COR-L47 (cell line): ENCODE measurements around the gene ATP6V0A1.
"Not testable (repeated sequence)": the region's sequence is repeated elsewhere in the genome, so short reads cannot be mapped to it uniquely, and the experiment has no call there.

Source experiments
- DNase-seq: peaks from one replicate; lab custom pipeline; 2025; lab: John Stamatoyannopoulos, UW

ATP6V0A1 gene

GRCh38 chr17:42519546-42520491, 61.1 kb downstream of the ATP6V0A1 start:
- no peak for DNase-seq

DNA sequence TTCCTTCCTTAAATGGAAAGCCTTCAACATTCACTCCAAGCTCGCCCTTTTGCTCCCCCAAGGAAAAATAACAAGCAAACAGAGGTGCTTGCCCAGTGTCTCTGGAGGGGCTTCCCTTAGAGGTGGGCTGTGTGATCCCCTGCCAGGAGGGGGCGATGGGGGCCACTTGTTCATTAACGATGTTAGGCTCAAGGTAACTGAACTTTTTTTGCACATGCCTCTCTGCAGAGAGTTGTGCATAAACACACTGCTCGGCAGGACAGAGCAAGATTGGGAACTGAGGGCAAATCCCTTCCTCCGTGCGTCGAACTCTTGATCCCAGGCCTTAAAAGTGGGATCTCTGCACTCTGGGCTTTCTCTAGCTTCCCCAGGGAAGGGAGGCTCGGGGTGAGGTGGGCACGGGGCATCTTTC, 61.9 kb downstream of the ATP6V0A1 start:
- DNase-seq, result no peak

GRCh38 chr17:42521036-42521435, 62.4 kb downstream of the ATP6V0A1 start:
- DNase-seq, result no peak

DNA sequence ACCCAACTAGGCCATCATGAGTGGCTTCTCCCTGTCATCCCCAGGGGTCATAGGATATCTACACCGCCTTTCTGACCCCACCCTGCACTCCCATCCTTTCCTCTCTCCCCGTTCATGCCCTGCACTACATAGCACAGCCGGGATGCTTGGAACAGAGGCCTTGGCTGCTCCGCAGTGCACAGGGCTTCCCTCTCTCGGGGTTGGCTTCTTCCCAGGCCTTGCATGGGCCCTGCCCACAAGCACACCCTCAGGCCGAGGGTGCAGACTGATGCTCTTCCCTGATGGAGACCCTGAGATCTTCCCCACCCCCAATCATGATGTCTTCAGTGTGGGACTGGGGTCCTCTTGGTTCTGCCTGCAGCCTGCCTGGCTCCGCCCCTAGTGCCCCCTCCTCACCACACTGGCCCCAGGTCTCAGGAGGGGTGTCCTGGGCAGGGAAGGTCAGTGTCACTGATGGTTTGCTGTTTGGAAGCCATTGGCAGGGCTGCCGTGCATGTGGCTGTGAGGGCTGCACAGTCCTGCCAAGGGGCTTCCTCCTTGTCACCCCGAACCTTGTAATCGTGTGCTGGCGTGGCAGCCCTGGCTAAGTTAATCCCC, 63.1 kb downstream of the ATP6V0A1 start:
- DNase-seq, result no peak

DNA sequence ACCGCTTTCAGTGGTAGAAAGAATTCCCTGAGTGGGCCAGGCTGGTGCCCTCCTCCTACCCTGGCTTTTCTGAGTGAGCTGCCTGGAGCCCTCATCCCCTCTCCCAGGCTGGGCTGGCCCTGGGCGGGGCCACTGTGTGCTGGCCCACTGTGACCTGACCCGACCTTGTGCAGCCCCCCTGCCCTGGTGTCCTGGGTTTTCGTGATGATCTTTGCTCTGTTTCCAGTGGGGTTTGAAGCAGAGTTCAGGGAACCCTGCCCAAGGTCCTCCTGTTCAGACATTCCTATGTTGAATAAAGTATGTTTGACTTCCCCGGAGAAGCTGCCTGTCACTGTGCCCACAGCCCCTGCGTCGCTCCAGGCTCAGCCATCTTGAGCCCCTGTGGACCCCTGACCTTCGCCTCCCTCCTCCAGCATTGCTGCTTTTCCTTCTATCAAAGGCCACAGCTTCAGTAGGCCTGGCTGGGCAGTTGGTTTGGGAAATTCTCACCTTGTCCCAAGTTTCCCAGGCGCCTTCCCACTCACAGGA, 63.6 kb downstream of the ATP6V0A1 start:
- DNase-seq, result no peak

DNA sequence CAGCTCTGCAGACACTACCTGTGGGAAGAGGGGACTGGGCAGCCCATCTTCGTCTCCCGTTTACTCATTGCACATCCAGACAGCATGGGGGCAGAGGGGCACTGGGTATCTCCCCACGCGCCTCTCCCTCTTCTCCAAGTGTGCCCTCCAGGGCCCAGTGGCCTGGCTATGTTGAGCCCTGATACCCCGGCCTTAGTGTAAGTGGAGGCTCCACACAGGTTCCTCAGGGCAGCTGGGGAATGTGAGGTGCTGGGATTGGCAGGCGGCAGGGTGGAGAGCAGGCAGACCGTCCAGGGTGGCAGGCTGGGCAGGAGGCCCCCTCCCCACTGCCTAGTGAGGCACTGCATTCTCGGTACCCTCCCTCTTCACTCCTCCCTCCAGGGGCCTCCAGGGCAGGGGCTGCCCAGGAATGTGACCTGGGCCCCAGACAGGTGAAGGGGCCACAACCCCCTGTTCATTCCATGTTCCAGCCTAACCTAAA, 64.2 kb downstream of the ATP6V0A1 start:
- no peak for DNase-seq

DNA sequence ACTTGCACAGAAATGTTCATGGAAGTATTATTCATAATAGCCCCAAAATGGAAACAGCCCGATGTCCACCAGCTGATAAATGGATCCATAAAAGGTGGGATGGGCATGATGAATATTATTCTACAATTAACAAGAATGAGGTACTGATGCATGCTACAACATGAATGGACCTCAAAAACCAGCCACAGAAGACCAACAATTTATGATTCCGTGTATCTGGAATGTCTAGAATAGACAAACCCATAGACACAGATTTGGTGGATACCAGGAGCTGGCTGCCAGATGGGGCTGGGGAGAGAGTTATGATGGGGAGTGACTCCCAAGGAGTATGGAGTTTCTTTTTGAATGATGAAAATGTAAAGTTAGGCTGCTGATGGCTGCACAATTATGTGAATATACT, 66.5 kb downstream of the ATP6V0A1 start:
- DNase-seq, result no peak

GRCh38 chr17:42526031-42526444, 67.4 kb downstream of the ATP6V0A1 start:
- DNase-seq, result no peak

- DNase-seq, result no peak
These were observed 69.3 kb downstream of the ATP6V0A1 start for GRCh38 chr17:42527932-42528331.

DNA sequence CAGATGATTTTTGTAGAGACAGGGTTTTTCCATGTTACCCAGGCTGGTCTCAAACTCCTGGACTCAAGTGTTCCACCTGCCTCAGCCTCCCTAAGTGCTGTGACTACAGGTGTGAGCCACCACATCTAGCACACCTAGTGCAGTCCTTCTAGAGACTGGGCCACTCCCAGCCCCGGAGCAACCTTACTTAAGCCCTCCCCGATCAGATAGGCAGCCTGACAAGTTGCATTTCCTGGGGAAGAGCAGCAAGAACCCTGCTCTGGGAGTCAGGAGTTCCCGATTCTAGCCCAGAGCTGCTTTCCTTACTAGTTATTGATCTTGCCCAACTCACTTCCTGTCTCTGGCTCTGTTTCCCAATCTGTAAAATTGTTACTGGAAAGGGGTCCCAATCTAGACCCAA, 70.4 kb downstream of the ATP6V0A1 start:
- no peak for DNase-seq

- no peak for DNase-seq
These were observed 72.3 kb downstream of the ATP6V0A1 start for GRCh38 chr17:42530952-42531454.

- DNase-seq, result peak; percentile 23
These were observed 73.0 kb downstream of the ATP6V0A1 start for GRCh38 chr17:42531455-42532354.

DNA sequence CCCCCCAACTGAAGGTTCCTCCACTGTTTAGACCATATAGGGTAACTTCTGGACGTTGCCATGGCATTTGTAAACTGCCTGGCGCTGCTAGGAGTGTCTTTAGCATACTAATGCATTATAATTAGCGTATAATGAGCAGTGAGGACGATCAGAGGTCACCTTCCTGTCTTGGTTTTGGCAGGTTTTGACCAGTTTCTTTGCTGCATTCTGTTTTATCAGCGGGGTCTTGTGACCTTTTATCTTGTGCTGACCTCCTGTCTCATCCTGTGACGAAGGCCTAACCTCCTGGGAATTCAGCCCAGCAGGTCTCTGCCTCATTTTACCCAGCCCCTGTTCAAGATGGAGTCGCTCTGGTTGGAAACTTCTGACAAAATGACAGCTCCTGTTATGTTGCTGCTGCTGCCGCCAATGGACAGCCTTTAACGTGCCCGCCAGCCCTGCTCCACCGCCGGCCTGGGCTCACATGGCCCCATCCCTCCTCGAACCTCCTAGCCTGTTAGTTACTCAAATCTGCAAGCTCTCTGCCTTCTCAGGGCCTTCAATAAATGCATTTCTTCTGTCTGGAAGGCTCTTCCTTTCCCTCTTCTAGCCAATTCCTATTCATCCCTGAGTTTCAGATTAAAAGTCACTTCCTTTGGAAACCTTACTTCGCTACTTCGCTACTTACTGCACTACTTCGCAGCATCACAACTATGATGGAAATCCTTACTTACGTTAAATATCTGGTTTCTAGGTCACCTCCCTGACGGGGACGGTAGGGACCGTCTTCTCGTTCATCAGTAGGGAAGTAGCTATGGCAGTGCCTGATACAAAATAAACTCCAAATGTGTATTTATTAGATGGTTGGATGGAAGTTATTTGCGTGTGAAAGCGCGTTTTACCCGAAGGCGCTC, 76.7 kb downstream of the ATP6V0A1 start:
- no peak for DNase-seq

DNA sequence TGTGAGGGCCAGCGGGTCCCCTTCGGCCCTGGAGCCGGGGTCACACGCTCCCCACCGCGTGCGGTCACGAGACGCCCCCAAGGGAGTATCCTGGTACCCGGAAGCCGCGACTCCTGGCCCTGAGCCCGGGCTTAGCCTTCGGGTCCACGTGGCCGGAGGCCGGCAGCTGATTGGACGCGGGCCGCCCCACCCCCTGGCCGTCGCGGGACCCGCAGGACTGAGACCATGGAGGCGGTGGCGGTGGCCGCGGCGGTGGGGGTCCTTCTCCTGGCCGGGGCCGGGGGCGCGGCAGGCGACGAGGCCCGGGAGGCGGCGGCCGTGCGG, 77.3 kb downstream of the ATP6V0A1 start, which contains the start of gene NAGLU:
Gene NAGLU (plus strand): TSS at position 194 of the 324 bp plus-strand sequence. CDS start 32 bp downstream, at position 226.
- DNase-seq, result peak; percentile 95

DNA sequence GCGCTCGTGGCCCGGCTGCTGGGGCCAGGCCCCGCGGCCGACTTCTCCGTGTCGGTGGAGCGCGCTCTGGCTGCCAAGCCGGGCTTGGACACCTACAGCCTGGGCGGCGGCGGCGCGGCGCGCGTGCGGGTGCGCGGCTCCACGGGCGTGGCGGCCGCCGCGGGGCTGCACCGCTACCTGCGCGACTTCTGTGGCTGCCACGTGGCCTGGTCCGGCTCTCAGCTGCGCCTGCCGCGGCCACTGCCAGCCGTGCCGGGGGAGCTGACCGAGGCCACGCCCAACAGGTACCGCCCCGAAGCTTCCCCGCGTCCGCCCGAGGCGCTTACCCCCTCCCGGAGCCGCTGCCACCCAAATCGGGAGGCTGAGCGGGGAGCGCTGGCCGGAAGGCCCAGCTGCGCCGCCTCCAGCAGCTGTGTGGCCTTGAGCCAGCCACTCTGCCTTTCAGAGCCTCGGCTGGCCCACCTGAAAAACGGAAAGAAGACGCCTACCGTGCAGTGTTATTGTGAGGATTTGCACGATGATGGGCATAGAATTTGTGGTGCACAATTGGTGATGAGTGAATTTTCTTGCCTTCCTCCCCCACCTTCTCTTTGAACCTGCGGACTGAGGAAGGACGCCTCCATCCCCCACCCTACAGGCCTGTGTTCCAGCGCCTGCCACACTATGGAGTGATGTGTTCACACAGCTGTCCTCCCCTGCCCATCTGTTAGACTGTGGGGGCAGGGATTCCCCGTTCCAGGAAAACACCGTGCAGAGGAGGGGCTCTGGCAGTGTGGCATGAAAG, 77.9 kb downstream of the ATP6V0A1 start:
- peak; percentile 90 for DNase-seq

- no peak for DNase-seq
These were observed 78.6 kb downstream of the ATP6V0A1 start for GRCh38 chr17:42537156-42537805.

- DNase-seq, result no peak
These were observed 79.3 kb downstream of the ATP6V0A1 start for GRCh38 chr17:42537826-42538451.

DNA sequence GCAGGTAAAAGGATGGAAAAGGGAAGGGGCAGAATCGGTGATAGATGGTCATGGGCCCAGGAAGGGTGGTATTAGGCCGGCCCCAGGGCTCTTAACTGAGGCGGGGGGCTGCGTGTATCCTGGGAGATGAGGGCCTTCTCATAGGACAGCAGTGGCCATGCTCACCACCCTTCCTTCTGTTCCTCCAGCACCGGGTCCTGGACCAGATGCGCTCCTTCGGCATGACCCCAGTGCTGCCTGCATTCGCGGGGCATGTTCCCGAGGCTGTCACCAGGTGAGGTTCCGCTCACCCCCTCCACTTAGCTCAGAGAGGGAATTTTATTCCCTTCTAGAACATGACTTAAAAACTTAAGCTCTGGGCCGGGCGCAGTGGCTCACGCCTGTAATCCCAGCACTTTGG, 79.8 kb downstream of the ATP6V0A1 start:
- DNase-seq, result no peak

DNA sequence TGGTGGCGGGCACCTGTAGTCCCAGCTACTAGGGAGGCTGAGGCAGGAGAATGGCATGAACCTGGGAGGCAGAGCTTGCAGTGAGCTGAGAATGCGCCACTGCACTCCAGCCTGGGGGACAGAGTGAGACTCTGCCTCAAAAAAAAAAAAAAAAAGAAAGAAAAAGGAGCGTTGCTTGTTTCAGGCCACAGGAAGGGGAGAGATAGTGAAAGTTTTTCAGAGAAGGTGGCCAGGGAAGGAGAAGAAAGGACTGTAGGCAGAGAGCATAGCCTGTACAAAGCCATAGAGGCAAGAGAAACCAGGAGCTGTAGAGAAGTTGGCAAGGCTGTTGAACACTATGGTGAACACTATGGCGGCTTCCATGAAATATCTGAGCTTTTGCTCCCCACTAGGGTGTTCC, 81.9 kb downstream of the ATP6V0A1 start:
- DNase-seq, result not testable (repeated sequence)
